Natural killer cell treated with Interleukin-12 subunit alpha and Interleukin-12 subunit beta and Interleukin-15 and Interleukin-18, amount 100 ng/mL, for 72 hours (primary cell): ENCODE data around the gene GRM8. TPM values are rescaled to one million over a fixed set of nuclear protein-coding genes. Genes with fewer than 3 reads are reported as not detected.

Source experiments
- ATAC-seq, 2 donors: fragments of 150-1000 bp; cut with Tn5 transposase in 1 of 2; sonication (Bioruptor Pico), chemical (Tn5 transposase) in 1 of 2; 2 replicates each; pipeline ENCODE4 v1.10.0; 2021
- DNase-seq: peaks from one replicate; pipeline ENCODE4 v3.0.0; 2022; ENCODE audit warnings: low spot score
- H3K27ac Mint-ChIP-seq, 2 donors: 1 replicate in 1 of 2; 2 replicates in 1 of 2; pipeline ENCODE4 v1.8.0; 2022; ENCODE audit warnings: mixed read lengths in 2 of 2, mild to moderate bottlenecking in 1 of 2, moderate library complexity in 1 of 2
- H3K27me3 Mint-ChIP-seq, 2 donors: 1 replicate in 1 of 2; 2 replicates in 1 of 2; pipeline ENCODE4 v1.8.0; 2022; ENCODE audit warnings: mixed read lengths in 2 of 2
- H3K36me3 Mint-ChIP-seq: one replicate; pipeline ENCODE4 v1.8.0; 2022; ENCODE audit warnings: mixed read lengths
- H3K4me1 Mint-ChIP-seq, 2 donors: 1 replicate in 1 of 2; 2 replicates in 1 of 2; pipeline ENCODE4 v1.8.0; 2022; ENCODE audit warnings: low read depth in 2 of 2, mixed read lengths in 2 of 2, mild to moderate bottlenecking in 1 of 2
- H3K4me3 Mint-ChIP-seq: one replicate; pipeline ENCODE4 v1.8.0; 2022; ENCODE audit warnings: mixed read lengths
- H3K9me3 Mint-ChIP-seq: 2 replicates; pipeline ENCODE4 v1.8.0; 2022; ENCODE audit warnings: mixed read lengths
- total RNA-seq, 2 donors: library from RNA; stranded (reverse); gene quantifications; one replicate each; pipeline ENCODE4 v1.2.3, GENCODE V29; 2022

GRM8 gene
- total RNA-seq, 2 donors from 2014 or later = not detected

DNA sequence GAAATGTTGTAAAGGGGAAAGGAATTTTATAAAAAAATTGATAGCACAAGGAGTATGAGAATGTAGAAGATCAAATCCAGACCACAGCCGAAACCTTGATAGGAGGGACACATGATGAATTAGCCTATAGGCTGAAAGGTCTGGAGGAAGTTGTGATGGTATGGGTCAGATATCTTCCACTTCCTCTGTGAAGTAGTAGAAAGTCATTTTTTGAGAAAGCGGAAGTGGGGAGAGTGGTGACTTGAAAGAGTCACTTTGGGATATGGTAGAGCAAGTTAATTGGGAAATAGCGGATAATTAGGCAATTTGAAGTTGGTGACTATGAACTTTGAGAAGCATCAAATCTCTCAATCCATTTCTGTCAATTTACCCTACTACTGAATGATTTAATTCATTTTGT is 99.4 kb downstream of the GRM8 start:
- peaks cover 6 to 35% of the 10 kb centered on the region in 2 donors for H3K27me3 Mint-ChIP-seq
- no peaks in the 10 kb centered on the region for H3K4me1 Mint-ChIP-seq
- no peak overlapping the region for H3K27ac Mint-ChIP-seq
- ATAC-seq = no peak
- no peaks in the 10 kb centered on the region for H3K36me3 Mint-ChIP-seq
- H3K4me3 Mint-ChIP-seq = no peak overlapping the region
- no peaks in the 10 kb centered on the region for H3K9me3 Mint-ChIP-seq
- DNase-seq = no peak

DNA sequence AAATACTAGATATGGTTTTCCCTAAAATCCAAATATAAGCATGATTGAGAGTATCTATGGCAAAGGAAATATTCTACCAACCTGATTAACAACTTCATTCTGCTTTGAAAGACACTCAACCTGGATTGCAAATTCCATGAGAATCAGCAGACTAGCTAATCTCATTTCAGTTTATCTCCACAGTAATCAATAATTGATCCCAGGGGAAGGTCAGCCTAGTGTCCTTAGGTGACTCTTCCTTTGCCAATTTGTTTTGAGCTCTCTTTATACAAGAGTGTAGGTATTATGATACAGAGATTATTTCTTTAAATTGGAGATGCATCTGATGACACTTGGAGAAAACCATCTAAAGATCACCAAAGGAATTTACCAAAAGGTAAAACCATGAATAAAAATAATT is 100.3 kb downstream of the GRM8 start:
- H3K9me3 Mint-ChIP-seq = no peaks in the 10 kb centered on the region
- H3K27ac Mint-ChIP-seq = no peak overlapping the region
- ATAC-seq = no peak
- DNase-seq = no peak
- no peaks in the 10 kb centered on the region for H3K4me1 Mint-ChIP-seq
- no peaks in the 10 kb centered on the region for H3K36me3 Mint-ChIP-seq
- peaks cover 6 to 34% of the 10 kb centered on the region in 2 donors for H3K27me3 Mint-ChIP-seq
- H3K4me3 Mint-ChIP-seq = no peak overlapping the region

DNA sequence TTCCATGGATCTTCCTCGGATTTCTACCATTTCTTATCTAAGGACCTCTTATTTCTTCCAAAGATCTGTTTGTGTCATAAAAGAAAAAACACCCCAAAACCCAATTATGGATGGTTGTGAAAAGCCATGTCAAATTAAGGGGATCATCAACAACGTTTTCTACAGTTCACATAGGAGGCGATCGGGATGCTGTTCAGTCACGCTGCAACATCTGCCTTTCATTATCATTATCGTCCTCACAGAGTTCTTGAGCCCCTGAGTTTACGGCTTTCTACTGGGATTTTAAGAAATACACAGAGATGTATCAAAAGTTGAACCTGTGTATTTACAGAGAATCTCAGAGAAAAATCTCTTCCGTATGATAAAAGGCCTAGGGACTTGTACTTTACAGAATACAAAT is 101.4 kb downstream of the GRM8 start:
- no peak for DNase-seq
- H3K9me3 Mint-ChIP-seq = no peaks in the 10 kb centered on the region
- no peaks in the 10 kb centered on the region for H3K4me1 Mint-ChIP-seq
- H3K4me3 Mint-ChIP-seq = no peak overlapping the region
- ATAC-seq = no peak
- H3K27me3 Mint-ChIP-seq = peaks cover 6 to 26% of the 10 kb centered on the region in 2 donors
- no peak overlapping the region for H3K27ac Mint-ChIP-seq
- H3K36me3 Mint-ChIP-seq = no peaks in the 10 kb centered on the region

DNA sequence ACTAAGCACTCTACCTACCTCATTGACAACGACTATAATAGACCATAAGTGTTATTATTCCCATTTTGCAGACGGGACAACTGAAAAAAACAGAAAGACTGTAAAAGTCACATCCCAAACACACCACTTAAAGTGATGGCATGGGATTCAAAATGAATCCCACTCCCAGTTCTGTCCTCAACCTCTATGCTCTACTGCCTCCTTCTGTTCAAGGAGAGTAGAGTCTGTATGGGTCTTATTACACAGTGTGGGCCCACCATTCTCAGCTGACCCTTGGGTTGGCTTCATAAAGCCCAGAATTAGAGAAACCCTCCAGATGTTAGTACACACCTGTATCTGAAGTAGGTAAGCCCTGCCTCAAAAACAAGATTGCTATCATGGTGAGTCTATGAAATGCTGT is 102.2 kb downstream of the GRM8 start:
- H3K9me3 Mint-ChIP-seq = no peaks in the 10 kb centered on the region
- H3K36me3 Mint-ChIP-seq = no peaks in the 10 kb centered on the region
- H3K27me3 Mint-ChIP-seq = peaks cover 6 to 17% of the 10 kb centered on the region in 2 donors
- H3K4me3 Mint-ChIP-seq = no peak overlapping the region
- DNase-seq (no peak), ATAC-seq (peak in 1 of 2 donors; percentile 57)
- H3K4me1 Mint-ChIP-seq = no peaks in the 10 kb centered on the region
- no peak overlapping the region for H3K27ac Mint-ChIP-seq

DNA sequence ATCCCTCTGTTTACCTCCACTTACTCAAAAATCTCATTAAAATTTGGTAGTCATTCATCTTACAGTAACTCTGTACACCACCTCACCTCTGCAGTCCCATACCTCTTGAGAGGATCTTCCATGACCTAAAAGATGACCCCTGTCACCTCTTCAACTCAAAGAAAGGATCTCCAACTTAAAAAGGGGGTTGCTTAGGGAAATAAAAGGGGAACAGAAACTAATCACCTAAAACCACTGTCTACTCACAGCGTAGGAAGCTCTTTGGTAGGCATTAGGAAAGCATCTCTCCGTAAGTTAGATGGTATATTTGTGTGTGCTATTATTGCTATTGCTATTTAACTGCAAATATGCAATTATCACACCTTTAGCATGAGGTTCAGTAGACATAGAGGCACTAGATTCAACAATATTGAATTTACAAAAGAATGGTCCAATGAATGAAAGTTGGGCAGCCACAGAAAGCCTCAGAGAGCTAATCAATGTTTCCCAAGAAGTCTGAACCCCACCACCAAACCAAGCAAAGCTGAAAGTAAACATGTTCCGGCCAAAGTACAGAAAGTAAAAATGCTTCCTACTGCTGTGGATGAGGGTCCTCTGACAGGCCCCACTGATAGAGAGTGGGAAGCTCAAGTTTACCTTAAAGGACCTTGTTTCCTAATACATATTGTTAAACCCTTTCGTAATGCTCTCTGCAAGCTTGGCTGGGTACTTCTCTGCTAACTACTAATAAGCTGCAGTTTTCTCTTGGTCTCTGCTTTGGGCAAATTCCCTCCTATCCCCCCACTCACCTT is 105.8 kb downstream of the GRM8 start:
- H3K36me3 Mint-ChIP-seq = no peaks in the 10 kb centered on the region
- H3K4me3 Mint-ChIP-seq = no peak overlapping the region
- no peak for ATAC-seq
- H3K27me3 Mint-ChIP-seq = peaks cover 3 to 20% of the 10 kb centered on the region in 2 donors
- H3K27ac Mint-ChIP-seq = no peak overlapping the region
- no peaks in the 10 kb centered on the region for H3K4me1 Mint-ChIP-seq
- H3K9me3 Mint-ChIP-seq = no peaks in the 10 kb centered on the region
- no peak for DNase-seq

DNA sequence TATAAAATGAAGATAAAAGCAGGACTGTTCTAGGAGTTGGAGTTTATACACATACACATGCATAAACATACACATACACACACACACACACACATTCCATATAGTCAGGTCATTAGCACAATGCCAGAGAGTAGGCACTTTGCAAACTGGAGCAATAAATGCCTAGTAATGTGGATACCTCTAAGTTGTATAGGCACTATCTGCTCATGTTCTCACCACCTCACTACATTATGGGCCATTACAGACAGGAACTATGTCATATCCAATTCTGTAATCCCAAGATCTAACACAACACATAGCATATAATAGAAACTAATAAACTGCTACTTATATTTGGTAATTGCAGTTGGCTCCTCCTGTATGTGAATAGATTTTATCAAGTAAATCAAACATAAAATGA is 115.6 kb downstream of the GRM8 start:
- no peak overlapping the region for H3K27ac Mint-ChIP-seq
- H3K9me3 Mint-ChIP-seq = no peaks in the 10 kb centered on the region
- no peaks in the 10 kb centered on the region for H3K36me3 Mint-ChIP-seq
- no peaks in the 10 kb centered on the region for H3K4me1 Mint-ChIP-seq
- no peak for ATAC-seq
- no peak for DNase-seq
- H3K27me3 Mint-ChIP-seq = peaks cover 3 to 15% of the 10 kb centered on the region in 2 donors
- H3K4me3 Mint-ChIP-seq = no peak overlapping the region

DNA sequence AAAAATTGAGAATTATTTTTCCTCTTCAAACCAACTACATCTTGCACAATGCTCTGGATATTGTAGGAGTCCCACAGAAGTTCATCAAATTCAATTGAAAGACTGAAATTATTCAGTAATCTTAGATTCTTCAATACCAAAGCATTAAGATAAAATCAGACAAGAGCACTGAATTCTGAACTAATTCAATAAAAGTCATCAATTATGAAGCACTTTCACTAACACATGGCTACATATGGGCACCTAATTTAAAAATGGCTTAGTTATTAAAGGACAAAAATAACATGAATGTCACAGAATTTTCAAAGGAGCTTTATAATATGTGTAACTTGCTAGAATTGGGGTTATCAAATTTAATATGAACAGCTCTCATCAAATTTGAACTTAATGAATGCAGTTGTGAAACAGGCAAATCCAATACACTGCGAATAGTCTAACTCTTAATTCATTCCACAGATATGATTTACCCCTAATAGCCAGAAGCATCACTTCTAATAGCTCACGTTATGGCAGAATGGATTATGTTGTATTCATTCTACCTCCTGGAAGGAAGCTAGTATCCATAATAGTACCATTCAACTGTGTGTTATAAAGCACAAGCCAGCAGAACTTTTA is 116.8 kb downstream of the GRM8 start:
- no peak overlapping the region for H3K27ac Mint-ChIP-seq
- no peak overlapping the region for H3K4me3 Mint-ChIP-seq

DNA sequence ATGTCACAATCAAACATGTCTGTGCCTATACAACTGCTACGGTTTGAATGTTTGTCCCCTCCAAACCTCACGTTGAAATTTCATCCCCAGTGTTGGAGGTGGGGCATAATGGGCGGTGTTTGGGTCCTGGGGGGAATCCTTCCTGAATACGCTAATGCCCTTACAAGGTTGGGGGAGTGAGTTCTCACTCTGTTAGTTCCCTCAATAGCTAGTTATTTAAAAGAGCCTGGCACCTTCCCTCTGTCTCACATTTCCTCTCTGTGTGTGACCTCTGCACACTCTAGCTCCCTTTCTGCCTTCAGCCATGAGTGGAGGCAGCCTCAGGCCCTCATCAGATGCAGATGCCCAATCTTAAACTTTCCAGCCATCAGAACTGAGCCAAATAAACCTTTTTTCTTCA is 129.5 kb downstream of the GRM8 start:
- peaks cover 5% of the 10 kb centered on the region for H3K9me3 Mint-ChIP-seq
- H3K36me3 Mint-ChIP-seq = no peaks in the 10 kb centered on the region
- H3K27me3 Mint-ChIP-seq = peaks cover 0 to 17% of the 10 kb centered on the region in 2 donors
- no peaks in the 10 kb centered on the region for H3K4me1 Mint-ChIP-seq
- no peak overlapping the region for H3K27ac Mint-ChIP-seq
- ATAC-seq (no peak), DNase-seq (no peak)
- no peak overlapping the region for H3K4me3 Mint-ChIP-seq

More for the DNA sequence above, 116.8 kb downstream of the GRM8 start:
- no peaks in the 10 kb centered on the region for H3K4me1 Mint-ChIP-seq
- ATAC-seq = no peak
- no peaks in the 10 kb centered on the region for H3K9me3 Mint-ChIP-seq
- no peak for DNase-seq
- H3K36me3 Mint-ChIP-seq = no peaks in the 10 kb centered on the region
- peaks cover 3 to 14% of the 10 kb centered on the region in 2 donors for H3K27me3 Mint-ChIP-seq

DNA sequence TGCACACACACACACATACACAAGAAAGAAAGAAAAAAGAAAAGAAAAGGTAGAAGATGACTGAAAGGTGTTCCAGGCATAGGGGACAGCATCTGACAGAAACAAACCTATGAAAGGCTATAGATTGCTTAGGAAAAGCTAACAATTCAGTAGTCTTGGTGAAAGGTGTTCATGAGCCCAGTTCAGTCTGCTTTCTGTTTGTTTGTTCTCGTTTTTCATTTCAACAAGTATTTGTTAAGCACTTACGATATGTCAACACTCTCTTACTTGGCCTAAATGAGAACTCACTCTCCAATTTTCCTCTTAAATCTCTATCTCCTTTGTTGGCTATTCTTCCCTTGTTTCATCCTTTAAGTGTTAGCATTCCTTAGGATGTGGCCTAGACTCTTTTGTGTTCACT is 133.2 kb downstream of the GRM8 start:
- Mint-ChIP-seq H3K9me3 (peaks cover 5% of the 10 kb centered on the region), H3K4me1 (no peaks in the 10 kb centered on the region), H3K4me3 (no peak overlapping the region), H3K36me3 (no peaks in the 10 kb centered on the region), H3K27ac (no peak overlapping the region), H3K27me3 (peaks cover 0 to 16% of the 10 kb centered on the region in 2 donors)
- no peak for ATAC-seq
- no peak for DNase-seq

DNA sequence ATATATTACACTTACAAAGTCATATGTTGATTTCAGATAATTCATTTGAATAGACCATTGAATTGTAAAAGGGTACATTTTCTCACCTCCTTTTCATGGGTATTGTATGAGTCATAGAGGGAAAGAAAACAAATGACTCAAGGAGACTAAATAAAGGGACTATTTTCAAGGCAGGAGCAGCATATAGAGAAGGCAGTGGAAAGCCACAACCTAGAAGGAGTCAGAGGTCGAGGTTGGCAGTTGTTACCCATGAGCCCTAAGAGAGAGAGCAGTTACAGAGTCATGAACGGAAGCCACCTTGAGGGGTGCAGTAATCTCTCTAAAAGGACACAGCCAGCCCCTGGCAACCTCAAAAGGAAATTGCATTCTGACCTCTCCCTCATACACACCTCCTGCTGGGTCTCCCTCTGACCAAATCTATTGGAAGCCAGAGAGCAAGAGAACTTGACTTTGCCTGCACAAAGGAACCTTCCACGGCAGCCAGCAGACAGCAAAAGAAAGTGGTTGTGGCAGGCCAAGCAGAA is 137.9 kb downstream of the GRM8 start:
- Mint-ChIP-seq H3K27me3 (no peaks in the 10 kb centered on the region), H3K4me1 (no peaks in the 10 kb centered on the region), H3K36me3 (no peaks in the 10 kb centered on the region), H3K27ac (no peak overlapping the region), H3K4me3 (no peak overlapping the region), H3K9me3 (peaks cover 5% of the 10 kb centered on the region)
- ATAC-seq (peak in 1 of 2 donors; percentile 41), DNase-seq (no peak)

DNA sequence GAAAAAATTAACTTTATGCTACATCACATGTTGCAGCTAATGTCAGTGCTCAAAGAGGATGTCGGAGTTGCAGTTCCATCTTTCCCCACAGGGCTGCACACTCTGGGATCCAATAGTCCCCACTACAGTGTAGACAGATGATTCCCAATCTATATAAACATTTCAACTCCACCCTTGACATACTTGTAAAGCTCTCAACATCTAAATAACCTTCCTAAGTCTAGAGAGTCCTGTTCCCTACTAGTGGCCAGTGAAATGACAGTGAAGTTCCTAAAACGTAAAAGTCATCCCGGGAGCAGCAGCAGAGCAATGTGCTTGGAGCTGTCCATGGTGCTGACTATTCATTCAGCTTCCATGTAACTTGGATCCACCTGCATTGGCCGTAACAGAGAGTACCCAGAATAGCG is 145.1 kb downstream of the GRM8 start:
- Mint-ChIP-seq H3K36me3 (no peaks in the 10 kb centered on the region), H3K4me1 (no peaks in the 10 kb centered on the region), H3K4me3 (no peak overlapping the region), H3K9me3 (peaks cover 17% of the 10 kb centered on the region), H3K27ac (no peak overlapping the region), H3K27me3 (no peaks in the 10 kb centered on the region)
- ATAC-seq (no peak), DNase-seq (no peak)

DNA sequence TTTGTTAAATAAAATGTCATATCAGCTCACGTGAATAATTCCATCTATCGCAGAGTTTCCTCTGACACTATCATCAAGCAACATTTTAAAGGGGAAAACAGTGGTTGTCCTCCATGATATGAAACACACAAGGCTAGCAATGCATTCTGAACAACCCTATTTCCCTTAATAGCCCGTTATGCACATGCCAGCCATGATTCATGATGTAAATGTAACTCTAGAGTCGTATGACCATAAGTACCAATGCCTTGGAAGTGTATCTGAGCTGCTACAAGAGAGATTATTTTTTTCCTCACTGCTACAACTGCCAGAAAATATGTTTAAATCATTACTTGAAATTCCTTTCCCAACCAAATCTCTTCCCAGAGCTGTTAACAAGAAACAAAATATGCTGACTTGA is 159.4 kb downstream of the GRM8 start:
- no peak overlapping the region for H3K27ac Mint-ChIP-seq

DNA sequence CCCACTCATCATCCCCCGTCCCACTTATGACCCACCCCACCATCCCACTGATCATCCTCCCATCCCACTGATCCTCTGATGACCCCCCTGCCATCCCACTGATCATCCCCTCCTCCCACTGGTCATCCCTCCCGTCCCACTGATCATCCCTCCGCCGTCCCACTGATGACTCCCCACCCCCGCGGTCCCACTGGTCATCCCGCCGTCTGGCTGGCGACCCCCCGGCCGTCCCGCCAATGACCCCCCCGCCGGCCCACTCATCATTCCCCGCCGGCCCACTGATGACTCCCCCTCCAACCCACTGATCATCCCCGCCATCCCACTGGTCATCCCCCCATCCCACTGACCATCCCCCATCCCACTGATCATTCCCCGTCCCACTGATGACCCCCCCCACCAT is 161.1 kb downstream of the GRM8 start:
- Mint-ChIP-seq H3K27ac (no peak overlapping the region), H3K4me3 (no peak overlapping the region), H3K4me1 (no peaks in the 10 kb centered on the region), H3K9me3 (peaks cover 7% of the 10 kb centered on the region), H3K36me3 (no peaks in the 10 kb centered on the region), H3K27me3 (no peaks in the 10 kb centered on the region)
- no peak for DNase-seq
- ATAC-seq = no peak

More for the DNA sequence above, 159.4 kb downstream of the GRM8 start:
- H3K36me3 Mint-ChIP-seq = no peaks in the 10 kb centered on the region
- no peaks in the 10 kb centered on the region for H3K4me1 Mint-ChIP-seq
- no peak overlapping the region for H3K4me3 Mint-ChIP-seq
- H3K9me3 Mint-ChIP-seq = peaks cover 7% of the 10 kb centered on the region
- H3K27me3 Mint-ChIP-seq = no peaks in the 10 kb centered on the region
- ATAC-seq = no peak
- no peak for DNase-seq

DNA sequence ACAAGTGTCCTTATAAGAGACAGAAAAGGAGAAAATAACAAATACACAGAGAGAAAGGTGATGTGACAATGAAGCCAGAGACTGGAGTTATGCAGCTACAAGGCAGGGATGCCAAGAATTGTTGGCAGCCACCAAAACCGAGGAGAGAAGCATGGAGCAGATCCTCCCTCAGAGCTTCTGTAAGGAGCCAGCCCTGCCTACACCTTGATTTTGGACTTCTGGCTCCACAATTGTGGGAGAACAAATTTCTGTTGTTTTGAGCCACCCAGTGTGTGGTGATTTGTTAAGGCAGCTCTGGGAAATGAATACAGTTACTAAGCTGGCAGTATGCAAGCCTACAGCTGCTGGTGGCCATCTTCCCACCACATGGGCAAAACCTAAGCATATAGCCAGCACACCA is 163.6 kb downstream of the GRM8 start:
- Mint-ChIP-seq H3K36me3 (no peaks in the 10 kb centered on the region), H3K27ac (no peak overlapping the region)

More for the DNA sequence above, 163.6 kb downstream of the GRM8 start:
- Mint-ChIP-seq H3K9me3 (peaks cover 7% of the 10 kb centered on the region), H3K4me1 (no peaks in the 10 kb centered on the region), H3K27me3 (no peaks in the 10 kb centered on the region), H3K4me3 (no peak overlapping the region)
- no peak for DNase-seq
- no peak for ATAC-seq
